Stomach (tissue), 9 donors: ENCODE measurements around the gene U2SURP. TPM values are rescaled to one million over a fixed set of nuclear protein-coding genes. Genes with fewer than 3 reads are reported as not detected.
A peak's percentile ranks its signal among the peaks of the same experiment; 100 is the strongest.
"Not testable (repeated sequence)": the region's sequence is repeated elsewhere in the genome, so short reads cannot be mapped to it uniquely, and the experiment has no call there.

ENCODE experiments used
- DNase-seq, 2 donors: peaks; one replicate each; pipeline versions ENCODE4 v3.0.0 to v3.0.0-alpha.2; 2013 to 2019
- H3K27ac ChIP-seq, 5 donors: fragments of 200-600 bp in 4 of 5; sonication (generic) in 4 of 5; one replicate each; pipeline ENCODE4 v1.5.1; 2013 to 2019; ENCODE audit warnings: mild to moderate bottlenecking in 1 of 5, moderate library complexity in 1 of 5
- H3K27me3 ChIP-seq, 3 donors: fragments of 200-600 bp; sonication (generic); one replicate each; pipeline ENCODE4 v1.5.1; 2017 to 2019; ENCODE audit warnings: mixed run types in 1 of 3
- H3K36me3 ChIP-seq, 4 donors: fragments of 200-600 bp; sonication (generic); 1 replicate in 3 of 4; 2 replicates in 1 of 4; pipeline ENCODE4 v1.5.1; 2016 to 2019
- H3K4me1 ChIP-seq, 4 donors: fragments of 200-600 bp; sonication (generic); one replicate each; pipeline ENCODE4 v1.5.1; 2016 to 2019
- H3K4me3 ChIP-seq, 4 donors: fragments of 200-600 bp; sonication (generic) in 3 of 4; one replicate each; pipeline ENCODE4 v1.5.1; 2016 to 2019; ENCODE audit warnings: mild to moderate bottlenecking in 1 of 4
- H3K9me3 ChIP-seq, 4 donors: fragments of 200-600 bp; sonication (generic); one replicate each; pipeline ENCODE4 v1.5.1; 2016 to 2019
- CTCF ChIP-seq, 7 experiments: fragments of 450-650 bp in 4 of 7; fragments of 200-600 bp in 3 of 7; sonication (generic) in 3 of 7; IDR thresholded peaks; one replicate each; pipeline ENCODE4 v1.5.1; 2016 to 2019; ENCODE audit warnings: antibody characterized with exemption in 7 of 7, control low read depth in 2 of 7, mild to moderate bottlenecking in 1 of 7
- EP300 ChIP-seq: sonication (generic); formaldehyde crosslinking; IDR thresholded peaks from one replicate; pipeline ENCODE4 v1.6.1; 2017; ENCODE audit warnings: antibody characterized with exemption
- POLR2A ChIP-seq, 4 donors: fragments of 450-650 bp; IDR thresholded peaks; one replicate each; pipeline ENCODE4 v1.6.1; 2016; ENCODE audit warnings: antibody characterized with exemption in 4 of 4, control low read depth in 2 of 4, mild to moderate bottlenecking in 1 of 4, moderate library complexity in 1 of 4
- POLR2AphosphoS5 ChIP-seq, 3 donors: sonication (generic); formaldehyde crosslinking; IDR thresholded peaks; one replicate each; pipeline ENCODE4 v1.6.1; 2016; ENCODE audit warnings: antibody characterized with exemption in 3 of 3
- WGBS, 5 donors: extraction: QIAGEN DNeasy Blood & Tissue Kit in 3 of 5; methylation state at CpG; one replicate each; pipeline versions ENCODE4 v1.1.5 to v1.1.7; 2013 to 2018; 5-methylcytosine and 5-hydroxymethylcytosine counted together
- intact Hi-C: fragments of 100-400 bp; cut with DNase I; formaldehyde crosslinking; loops from one replicate; pipeline ENCODE4 v1.15.1; 2023; ENCODE audit warnings: low total_unique reads
- polyA plus RNA-seq, 3 donors: library from polyadenylated mRNA; stranded (reverse); fragments of 200-250 nt; gene quantifications; one replicate each; pipeline ENCODE4 v1.2.3, GENCODE V29; 2013
- total RNA-seq, 5 donors: library from RNA; depleted of rRNA; stranded (reverse); fragments of >200 nt; gene quantifications; one replicate each; pipeline versions ENCODE4 v1.1.0 to v1.2.3, GENCODE V29; 2014 to 2016
- donor health status: healthy with polysubstance abuse.
- donor health status: Bipolar disorder and iron deficiency.
- donor health status: healthy.

U2SURP gene
- total and polyA plus RNA-seq, 8 donors: 12.8 to 156 (median 59.9) TPM

GRCh38 chr3:142987080-142987700 lies 14.2 kb upstream of the U2SURP start:
- Histone ChIP-seq H3K4me3 (no peak overlapping the region), H3K27ac (no peak overlapping the region), H3K4me1 (no peaks in the 10 kb centered on the region), H3K27me3 (peaks cover 0 to 14% (median under 1%) of the 10 kb centered on the region in 3 donors), H3K9me3 (no peaks in the 10 kb centered on the region), H3K36me3 (no peaks in the 10 kb centered on the region)
- intact Hi-C loops: loop anchor here (10.0 kb wide), 1 partner anchor 152 kb away; no protein-coding TSS in a partner anchor
- no peak for TF ChIP-seq POLR2AphosphoS5 (IDR thresholded peaks at IDR 0.05)
- TF ChIP-seq EP300: no peak
- no peak for TF ChIP-seq POLR2A (IDR thresholded peaks at IDR 0.05)
- TF ChIP-seq CTCF (IDR thresholded peaks at IDR 0.05): peak in 5 of 7 experiments; percentile 43 to 66 (median 54)
- DNase-seq: peak in 1 of 2 donors; percentile 64
- WGBS, 5 donors: 46 to 57% (median 52%) methylated on average over 5 of the region's 5 CpGs

GRCh38 chr3:142987707-142988106 lies 13.7 kb upstream of the U2SURP start:
- DNase-seq: peak in 1 of 2 donors; percentile 48
- 18 to 27% (median 22%) methylated on average over 7 of the region's 7 CpGs for WGBS, 5 donors
- no peaks in the 10 kb centered on the region for H3K4me1 ChIP-seq
- no peak overlapping the region for H3K4me3 ChIP-seq
- intact Hi-C loops: loop anchor here (10.0 kb wide), 1 partner anchor 153 kb away; no protein-coding TSS in a partner anchor
- TF ChIP-seq POLR2A (IDR thresholded peaks at IDR 0.05) (no peak), CTCF (IDR thresholded peaks at IDR 0.05) (no peak), EP300 (no peak), POLR2AphosphoS5 (IDR thresholded peaks at IDR 0.05) (no peak)
- no peak overlapping the region for H3K27ac ChIP-seq
- H3K9me3 ChIP-seq: no peaks in the 10 kb centered on the region
- no peaks in the 10 kb centered on the region for H3K36me3 ChIP-seq
- peaks cover 0 to 10% (median 0%) of the 10 kb centered on the region in 3 donors for H3K27me3 ChIP-seq

DNA sequence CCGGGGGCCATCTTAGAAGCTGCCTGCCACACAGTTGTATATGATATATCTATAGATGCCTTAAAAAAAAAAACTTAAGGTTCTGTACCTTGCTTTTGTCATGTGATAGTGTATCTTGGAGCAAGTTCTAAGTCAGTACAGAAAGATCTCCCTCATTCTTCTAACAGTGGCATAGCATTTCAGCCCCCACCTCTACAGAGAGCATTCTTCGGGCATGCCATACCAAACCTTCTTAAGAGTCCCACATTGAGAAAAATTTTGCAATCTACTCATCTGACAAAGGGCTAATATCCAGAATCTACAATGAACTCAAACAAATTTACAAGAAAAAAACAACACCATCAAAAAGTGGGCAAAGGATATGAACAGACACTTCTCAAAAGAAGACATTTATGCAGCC lies 13.1 kb upstream of the U2SURP start:
- H3K36me3 ChIP-seq, H3K27me3 ChIP-seq, DNase-seq, H3K9me3 ChIP-seq, H3K4me3 ChIP-seq, H3K4me1 ChIP-seq, H3K27ac ChIP-seq: not testable (repeated sequence)
- 89 to 92% (median 92%) methylated on average over 2 of the region's 2 CpGs for WGBS, 5 donors
- intact Hi-C loops: loop anchor here (10.0 kb wide), 1 partner anchor 153 kb away; no protein-coding TSS in a partner anchor

DNA sequence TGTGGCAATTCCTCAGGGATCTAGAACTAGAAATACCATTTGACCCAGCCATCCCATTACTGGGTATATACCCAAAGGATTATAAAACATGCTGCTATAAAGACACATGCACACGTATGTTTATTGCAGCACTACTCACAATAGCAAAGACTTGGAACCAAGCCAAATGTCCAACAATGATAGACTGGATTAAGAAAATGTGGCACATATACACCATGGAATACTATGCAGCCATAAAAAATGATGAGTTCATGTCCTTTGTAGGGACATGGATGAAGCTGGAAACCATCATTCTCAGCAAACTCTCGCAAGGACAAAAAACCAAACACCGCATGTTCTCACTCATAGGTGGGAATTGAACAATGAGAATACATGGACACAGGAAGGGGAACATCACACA lies 12.5 kb upstream of the U2SURP start:
- H3K4me1 ChIP-seq, DNase-seq, H3K36me3 ChIP-seq, H3K27me3 ChIP-seq, H3K4me3 ChIP-seq, H3K9me3 ChIP-seq, H3K27ac ChIP-seq: not testable (repeated sequence)
- intact Hi-C loops: loop anchor here (10.0 kb wide), 1 partner anchor 154 kb away; no protein-coding TSS in a partner anchor
- 80 to 100% (median 100%) methylated on average over 2 of the region's 3 CpGs; no CpG with 5 or more reads in 1 of the 5 donors for WGBS, 5 donors

- intact Hi-C loops: loop anchor here (5.0 kb wide), 1 partner anchor 403 kb away; no protein-coding TSS in a partner anchor
- H3K4me3 ChIP-seq: no peak overlapping the region
- H3K27me3 ChIP-seq: peaks cover 0 to 6% (median 0%) of the 10 kb centered on the region in 3 donors
- TF ChIP-seq CTCF (IDR thresholded peaks at IDR 0.05) (no peak), EP300 (no peak), POLR2AphosphoS5 (IDR thresholded peaks at IDR 0.05) (no peak), POLR2A (IDR thresholded peaks at IDR 0.05) (no peak)
- no peaks in the 10 kb centered on the region for H3K36me3 ChIP-seq
- 65 to 78% (median 71%) methylated on average over 5 of the region's 5 CpGs for WGBS, 5 donors
- no peaks in the 10 kb centered on the region for H3K9me3 ChIP-seq
- no peak overlapping the region for H3K27ac ChIP-seq
- DNase-seq: no peak
- no peaks in the 10 kb centered on the region for H3K4me1 ChIP-seq
Measured at GRCh38 chr3:142990721-142991120, 10.6 kb upstream of the U2SURP start.
